Ecto neural progenitor cell (in vitro differentiated cells): ENCODE measurements around the gene PGM2.
"Not testable (repeated sequence)": the region's sequence is repeated elsewhere in the genome, so short reads cannot be mapped to it uniquely, and the experiment has no call there.

Source experiments
- DNase-seq: peaks from one replicate; pipeline ENCODE4 v3.0.0-alpha.2; 2018; ENCODE audit warnings: low spot score

Gene PGM2

GRCh38 chr4:37818752-37819151 is 7.7 kb upstream of the PGM2 start:
- DNase-seq: no peak

GRCh38 chr4:37820458-37820857 is 6.0 kb upstream of the PGM2 start:
- not testable (repeated sequence) for DNase-seq

GRCh38 chr4:37821953-37822605 is 4.4 kb upstream of the PGM2 start:
- no peak for DNase-seq

- DNase-seq: not testable (repeated sequence)
Observed at GRCh38 chr4:37825501-37825900, 985 bp upstream of the PGM2 start.

DNA sequence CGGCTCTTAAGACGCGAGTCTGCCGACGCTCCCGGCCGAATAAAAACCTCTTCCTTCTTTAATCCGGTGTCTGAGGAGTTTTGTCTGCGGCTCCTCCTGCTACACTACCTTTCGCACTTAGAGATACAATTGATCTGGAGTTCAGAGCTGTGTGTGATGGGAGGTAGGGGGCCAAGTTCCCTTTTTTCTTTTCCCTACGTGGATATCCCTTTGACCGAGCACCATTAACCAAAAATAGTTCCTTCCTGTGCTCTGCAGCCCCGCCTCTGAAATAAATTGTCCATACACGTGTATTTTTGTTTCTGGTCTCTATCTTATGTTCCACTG is 555 bp upstream of the PGM2 start:
- DNase-seq: peak; percentile 47

GRCh38 chr4:37827030-37827685 is 672 bp downstream of the PGM2 start:
- no peak for DNase-seq

DNA sequence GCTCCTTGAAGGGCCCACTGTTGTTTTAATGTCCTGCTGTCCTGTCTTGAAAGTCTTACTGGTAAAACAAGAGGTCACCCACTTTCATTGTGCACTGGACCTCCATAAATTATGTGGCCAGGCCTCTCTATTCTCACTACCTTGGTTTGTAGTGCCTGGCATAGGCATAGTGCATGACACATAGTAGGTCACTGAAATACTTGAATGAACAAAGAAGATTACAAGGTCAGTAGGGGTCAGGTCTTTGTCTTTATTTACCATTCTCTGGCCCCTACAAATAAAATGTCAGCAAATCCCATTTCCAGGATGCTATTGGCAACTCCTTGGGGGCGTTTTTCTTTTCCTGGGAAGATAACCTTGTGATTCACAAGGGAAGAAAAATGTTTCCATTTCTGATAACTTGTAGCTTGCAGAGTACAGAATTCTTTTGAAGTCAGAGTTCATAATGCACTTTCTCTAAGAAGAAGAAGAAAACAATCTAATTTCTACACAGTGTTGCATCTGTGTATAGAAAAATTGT is 1.4 kb downstream of the PGM2 start:
- DNase-seq: peak; percentile 47

DNA sequence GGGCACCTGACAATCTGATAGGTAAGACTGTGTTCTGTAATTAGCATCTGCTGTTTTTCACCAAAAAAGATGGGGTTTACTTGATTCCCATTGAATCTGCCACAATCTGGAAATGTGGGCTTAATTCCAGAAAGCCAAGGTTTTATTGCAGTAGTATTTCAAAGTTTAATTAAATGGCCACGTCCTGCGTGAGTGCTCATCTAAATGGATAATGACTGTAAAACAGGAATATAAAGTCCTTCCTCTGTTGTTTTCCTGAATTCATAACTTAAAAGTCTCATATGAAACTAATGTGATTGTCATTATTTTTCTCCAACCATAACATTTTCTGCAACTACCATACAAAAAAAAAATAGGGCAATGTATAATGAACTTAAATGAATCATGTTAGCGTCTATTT is 2.4 kb downstream of the PGM2 start:
- DNase-seq: no peak

GRCh38 chr4:37830640-37831039 is 4.2 kb downstream of the PGM2 start:
- DNase-seq: no peak

- DNase-seq: no peak
Observed at GRCh38 chr4:37835031-37835430, 8.5 kb downstream of the PGM2 start.

GRCh38 chr4:37835806-37836205 is 9.3 kb downstream of the PGM2 start:
- DNase-seq: no peak

DNA sequence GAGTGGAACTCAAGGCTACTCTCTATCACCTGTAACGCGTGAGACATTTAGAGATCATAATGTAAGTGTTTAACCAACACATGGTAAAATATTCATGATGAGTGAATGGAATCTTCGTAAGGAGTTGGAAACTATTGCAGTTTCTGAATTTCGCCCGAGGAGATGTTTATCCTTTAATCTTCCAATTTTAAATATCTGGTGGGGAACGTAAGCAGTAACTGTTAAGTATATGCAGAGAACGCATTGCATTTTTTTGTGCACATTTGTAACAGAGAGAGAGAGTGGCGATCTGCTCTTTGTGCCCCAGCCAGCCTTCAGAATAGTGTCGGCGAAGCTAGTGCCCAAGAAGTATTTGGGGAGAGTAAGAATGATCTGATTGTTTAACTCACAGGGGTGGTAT is 9.8 kb downstream of the PGM2 start:
- no peak for DNase-seq

GRCh38 chr4:37836838-37837440 is 10.5 kb downstream of the PGM2 start:
- DNase-seq: no peak

GRCh38 chr4:37837446-37837845 is 11.0 kb downstream of the PGM2 start:
- no peak for DNase-seq

DNA sequence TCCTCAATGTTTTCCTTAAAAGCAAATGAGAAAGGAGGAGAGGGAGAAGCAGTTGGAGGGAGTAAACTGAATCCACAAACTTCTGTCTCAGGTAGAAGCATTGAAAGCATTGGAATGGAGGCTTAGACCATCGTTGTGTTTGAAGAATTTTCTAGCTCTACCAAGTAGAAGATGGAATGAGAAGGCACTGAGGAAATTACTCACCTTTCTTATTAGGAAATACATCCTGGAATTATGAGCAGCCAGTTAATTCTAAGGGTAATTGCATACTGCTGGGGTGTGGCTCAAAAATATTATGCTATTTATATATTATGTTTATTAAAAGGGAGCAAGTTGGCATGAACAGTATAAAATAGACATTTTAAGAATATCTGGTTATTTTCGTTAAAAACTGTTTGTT is 12.9 kb downstream of the PGM2 start:
- DNase-seq: no peak

DNA sequence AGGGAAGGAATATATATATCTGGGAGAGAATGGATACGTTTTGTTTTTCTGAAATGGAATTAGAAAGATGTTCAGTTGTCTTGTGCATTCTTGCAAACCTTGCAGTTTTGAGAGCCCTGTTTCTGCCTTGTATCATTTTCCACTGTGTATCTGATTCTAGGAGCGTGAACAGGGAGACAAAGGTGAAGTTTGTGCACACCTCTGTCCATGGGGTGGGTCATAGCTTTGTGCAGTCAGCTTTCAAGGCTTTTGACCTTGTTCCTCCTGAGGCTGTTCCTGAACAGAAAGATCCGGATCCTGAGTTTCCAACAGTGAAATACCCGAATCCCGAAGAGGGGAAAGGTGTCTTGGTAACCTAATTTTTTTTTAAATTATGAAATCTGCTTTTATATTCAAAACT is 17.7 kb downstream of the PGM2 start:
- DNase-seq: no peak

DNA sequence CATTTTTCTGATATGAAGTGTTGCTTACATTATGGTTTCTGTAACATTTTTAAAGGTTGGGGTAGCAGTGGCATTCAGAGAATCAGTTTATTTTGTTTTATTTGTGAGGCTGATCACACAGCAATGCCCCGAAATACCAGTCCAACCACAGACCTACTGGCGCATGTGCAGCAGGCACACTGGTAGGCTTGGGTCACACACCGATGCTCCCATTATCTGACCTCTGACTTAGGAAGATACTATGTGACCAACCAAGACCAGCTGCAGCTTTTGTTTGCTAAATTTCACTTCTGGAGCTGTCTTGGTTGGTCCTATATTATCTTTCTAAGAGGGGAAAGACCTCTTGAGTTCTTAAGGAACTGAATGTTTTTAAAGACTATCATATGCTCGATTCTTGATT is 18.7 kb downstream of the PGM2 start:
- DNase-seq: no peak

GRCh38 chr4:37847311-37847884 is 20.9 kb downstream of the PGM2 start:
- no peak for DNase-seq

DNA sequence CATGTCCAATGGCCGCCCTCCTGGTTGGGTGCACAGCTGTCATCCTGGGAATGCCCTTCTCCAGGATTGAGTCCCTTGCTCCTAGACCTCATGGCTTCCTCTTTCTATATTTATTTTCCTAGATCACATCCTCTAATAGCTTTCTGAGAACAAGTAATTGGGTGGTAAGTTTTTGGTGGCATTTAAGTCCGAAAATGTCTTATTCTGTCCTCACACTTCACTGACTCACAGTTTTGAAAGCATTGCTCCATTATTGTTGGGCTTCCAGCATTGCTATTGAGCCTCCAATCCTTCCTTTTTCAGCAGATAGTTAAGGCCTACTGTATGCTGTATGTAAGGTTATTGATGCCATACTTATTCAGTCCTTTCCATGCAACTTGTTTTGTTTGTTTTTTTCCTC is 25.9 kb downstream of the PGM2 start:
- no peak for DNase-seq

DNA sequence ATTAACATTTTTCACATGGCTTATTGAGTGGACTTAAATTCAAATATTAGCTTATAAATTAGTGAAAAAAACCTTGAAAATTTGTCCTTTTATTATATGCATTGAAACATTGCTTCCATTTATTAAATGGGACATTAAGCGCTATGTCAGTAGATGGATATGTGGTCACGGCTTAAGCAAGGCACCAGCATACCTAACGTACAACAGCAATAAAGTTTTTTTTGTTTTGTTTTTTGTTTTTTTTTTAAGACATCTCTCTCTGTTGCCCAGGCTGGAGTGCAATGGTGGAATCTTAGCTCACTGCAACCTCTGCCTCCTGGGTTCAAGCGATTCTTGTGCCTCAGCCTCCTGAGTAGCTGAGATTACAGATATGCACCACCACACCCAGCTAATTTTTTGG is 31.6 kb downstream of the PGM2 start:
- no peak for DNase-seq

- no peak for DNase-seq
Observed at GRCh38 chr4:37858872-37859271, 32.4 kb downstream of the PGM2 start.

GRCh38 chr4:37860266-37860665 is 33.8 kb downstream of the PGM2 start:
- no peak for DNase-seq

- DNase-seq: no peak
Observed at GRCh38 chr4:37862961-37863360, 36.5 kb downstream of the PGM2 start.
